Activated CD4-positive, CD25-positive, alpha-beta regulatory T cell treated with anti-CD3 and anti-CD28 coated beads, Interleukin-2, amount 50 U/mL, for 16 hours (primary cell): Measurements from ENCODE around the gene FOSL1.
"Not testable (repeated sequence)": the region's sequence is repeated elsewhere in the genome, so short reads cannot be mapped to it uniquely, and the experiment has no call there.

Experiments used
- DNase-seq: peaks from one replicate; pipeline ENCODE4 v3.0.0-alpha.2; 2020; ENCODE audit warnings: low read depth, low spot score

The FOSL1 gene

GRCh38 chr11:65896034-65896999, 3.9 kb downstream of the FOSL1 start:
- DNase-seq, result no peak

GRCh38 chr11:65895482-65895981, 4.7 kb downstream of the FOSL1 start:
- DNase-seq, result no peak

GRCh38 chr11:65894034-65894591, 6.1 kb downstream of the FOSL1 start:
- DNase-seq, result no peak

GRCh38 chr11:65892661-65893317, 7.4 kb downstream of the FOSL1 start:
- DNase-seq, result no peak

GRCh38 chr11:65892137-65892540, 8.0 kb downstream of the FOSL1 start:
- not testable (repeated sequence) for DNase-seq

- DNase-seq, result no peak
Measured at GRCh38 chr11:65891219-65892136, 8.7 kb downstream of the FOSL1 start.

- DNase-seq, result peak; percentile 96
Measured at GRCh38 chr11:65890324-65891218, 9.6 kb downstream of the FOSL1 start, which contains the start of gene CCDC85B. TSS of gene CCDC85B (plus strand) at chr11:65890673. CDS start at chr11:65890784, 111 bp downstream.

GRCh38 chr11:65888163-65888814, 11.9 kb downstream of the FOSL1 start, which contains the start of gene FIBP:
TSS of gene FIBP (minus strand) at chr11:65888471. CDS start at chr11:65888418, 53 bp downstream.
- peak; percentile 94 for DNase-seq

GRCh38 chr11:65887723-65888162, 12.4 kb downstream of the FOSL1 start:
- DNase-seq, result no peak

GRCh38 chr11:65886826-65887722, 13.1 kb downstream of the FOSL1 start:
- DNase-seq, result no peak

GRCh38 chr11:65885808-65886536, 14.2 kb downstream of the FOSL1 start:
- no peak for DNase-seq

- no peak for DNase-seq
Measured at GRCh38 chr11:65885231-65885630, 15.0 kb downstream of the FOSL1 start.

GRCh38 chr11:65884716-65885092, 15.5 kb downstream of the FOSL1 start:
- peak; percentile 68 for DNase-seq

GRCh38 chr11:65883786-65884715, 16.1 kb downstream of the FOSL1 start:
- DNase-seq, result no peak

GRCh38 chr11:65883058-65883761, 17.0 kb downstream of the FOSL1 start:
- DNase-seq, result no peak
